Measurements from ENCODE around the gene STUM. TPM values are rescaled to one million over a fixed set of nuclear protein-coding genes. Genes with fewer than 3 reads are reported as not detected.

The STUM gene
- polyA plus RNA-seq, 1 experiment, result not detected

DNA sequence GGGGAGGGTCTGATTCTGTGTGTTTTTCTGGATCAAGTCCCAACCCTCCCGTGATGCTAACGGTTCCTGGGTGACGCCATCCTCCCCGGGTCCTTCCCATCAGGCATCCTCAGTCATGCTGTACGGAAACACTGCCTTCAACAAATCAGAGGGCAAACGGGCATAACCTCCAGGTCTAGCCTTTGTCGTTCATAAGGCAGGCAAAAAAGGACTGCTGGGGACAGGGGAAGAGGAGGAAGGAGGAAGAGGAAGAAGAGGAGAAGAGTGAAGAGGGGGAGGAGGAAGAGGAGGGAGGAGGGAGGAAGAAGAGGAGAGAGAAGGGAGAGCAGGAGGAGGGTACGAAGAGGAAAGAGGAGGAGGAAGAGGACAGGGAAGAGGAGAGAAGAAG lies 106.1 kb downstream of the STUM start:
- DNase-seq (ENCODE audit: low read depth), result no peak
- POLR2A ChIA-PET, result no interaction called here
- Histone ChIP-seq H3K36me3 (ENCODE audit: control insufficient read depth, insufficient read depth, low read length) (no peaks in the 10 kb centered on the region), H3K27me3 (ENCODE audit: control insufficient read depth, insufficient read depth, low read length) (no peaks in the 10 kb centered on the region), H3K4me3 (ENCODE audit: low read depth, low read length) (no peak overlapping the region)
- CTCF ChIA-PET, result interaction anchor here (2.3 to 2.7 kb wide), 2 partner anchors 17 to 174 kb away, joined by 10 to 11 read pairs; no protein-coding TSS in a partner anchor
- TF ChIP-seq, protein P1, sequence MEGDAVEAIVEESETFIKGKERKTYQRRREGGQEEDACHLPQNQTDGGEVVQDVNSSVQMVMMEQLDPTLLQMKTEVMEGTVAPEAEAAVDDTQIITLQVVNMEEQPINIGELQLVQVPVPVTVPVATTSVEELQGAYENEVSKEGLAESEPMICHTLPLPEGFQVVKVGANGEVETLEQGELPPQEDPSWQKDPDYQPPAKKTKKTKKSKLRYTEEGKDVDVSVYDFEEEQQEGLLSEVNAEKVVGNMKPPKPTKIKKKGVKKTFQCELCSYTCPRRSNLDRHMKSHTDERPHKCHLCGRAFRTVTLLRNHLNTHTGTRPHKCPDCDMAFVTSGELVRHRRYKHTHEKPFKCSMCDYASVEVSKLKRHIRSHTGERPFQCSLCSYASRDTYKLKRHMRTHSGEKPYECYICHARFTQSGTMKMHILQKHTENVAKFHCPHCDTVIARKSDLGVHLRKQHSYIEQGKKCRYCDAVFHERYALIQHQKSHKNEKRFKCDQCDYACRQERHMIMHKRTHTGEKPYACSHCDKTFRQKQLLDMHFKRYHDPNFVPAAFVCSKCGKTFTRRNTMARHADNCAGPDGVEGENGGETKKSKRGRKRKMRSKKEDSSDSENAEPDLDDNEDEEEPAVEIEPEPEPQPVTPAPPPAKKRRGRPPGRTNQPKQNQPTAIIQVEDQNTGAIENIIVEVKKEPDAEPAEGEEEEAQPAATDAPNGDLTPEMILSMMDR (IDR thresholded peaks at IDR 0.05; ENCODE audit: insufficient read depth, low read depth, low read length), result no peak

DNA sequence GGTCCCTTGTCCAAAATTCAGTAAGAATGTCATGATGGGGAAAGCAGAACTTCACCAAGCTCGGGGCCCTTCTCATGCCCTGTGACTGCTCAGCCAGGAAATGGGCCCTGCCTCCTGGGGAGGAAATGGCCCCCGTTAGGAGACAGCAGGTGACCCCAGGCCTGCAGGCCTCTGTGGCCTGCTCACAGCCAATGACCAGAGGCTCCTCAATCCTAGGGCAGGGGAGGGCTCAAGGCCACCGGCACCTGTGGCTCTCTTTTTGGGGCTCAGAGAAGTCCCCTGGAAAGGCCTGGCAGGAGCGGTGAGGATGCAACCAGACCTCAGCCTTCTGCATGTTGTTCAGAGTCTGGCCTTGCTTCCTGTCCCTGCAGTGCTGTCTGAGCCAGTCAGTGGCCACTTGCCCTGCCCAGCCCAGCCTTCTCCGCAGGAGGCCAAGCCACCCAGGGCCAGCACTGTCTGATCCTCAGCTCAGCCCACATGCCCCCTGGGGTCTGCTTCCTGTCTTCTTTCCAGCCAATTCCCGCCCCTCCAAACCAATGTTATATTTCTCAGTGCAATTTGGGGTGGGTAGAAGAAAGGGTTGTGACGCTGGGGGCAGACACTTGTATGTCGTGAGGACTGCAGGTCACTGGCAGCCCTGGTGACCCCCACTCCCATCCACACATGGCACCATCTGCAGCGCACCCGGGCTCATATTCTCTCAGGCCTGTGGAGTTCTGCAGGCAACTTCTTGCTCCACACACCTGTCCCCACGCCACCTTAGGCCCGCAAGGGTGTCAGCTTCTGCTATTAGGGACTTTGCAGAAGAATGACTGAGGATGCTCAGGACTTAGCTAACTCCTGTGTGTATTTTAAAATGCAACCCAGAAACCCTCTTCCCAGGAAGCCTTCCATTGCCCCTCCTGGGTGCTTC lies 106.9 kb downstream of the STUM start:
- CTCF ChIA-PET, result interaction anchor here (2.7 kb wide), 1 partner anchor 173 kb away, joined by 11 read pairs; no protein-coding TSS in a partner anchor
- TF ChIP-seq, protein P1 (IDR thresholded peaks at IDR 0.05; ENCODE audit: insufficient read depth, low read depth, low read length), result no peak
- DNase-seq (ENCODE audit: low read depth), result no peak
- POLR2A ChIA-PET, result no interaction called here
- no peaks in the 10 kb centered on the region for H3K27me3 ChIP-seq (ENCODE audit: control insufficient read depth, insufficient read depth, low read length)
- H3K4me3 ChIP-seq (ENCODE audit: low read depth, low read length), result no peak overlapping the region
- H3K36me3 ChIP-seq (ENCODE audit: control insufficient read depth, insufficient read depth, low read length), result no peaks in the 10 kb centered on the region

DNA sequence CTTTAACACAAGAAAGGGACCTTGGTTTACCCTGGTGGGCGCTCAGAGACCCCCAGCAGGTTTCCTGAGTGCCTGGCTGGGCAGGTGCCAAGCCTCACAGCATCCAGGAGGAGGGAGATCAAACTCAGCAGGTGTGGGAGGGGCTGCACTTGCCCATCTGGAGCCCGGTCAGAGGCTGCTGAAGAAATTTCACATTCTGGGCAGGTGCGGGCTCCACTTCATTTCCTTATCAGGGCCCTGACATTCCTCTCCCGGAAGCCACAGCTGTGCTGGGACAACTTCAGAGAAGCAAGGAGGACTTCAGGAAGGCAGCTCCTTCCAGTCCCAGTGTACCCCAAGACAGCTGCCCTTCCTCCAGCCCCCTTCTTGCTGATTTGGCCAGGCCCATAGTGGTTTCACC lies 107.6 kb downstream of the STUM start:
- H3K4me3 ChIP-seq (ENCODE audit: low read depth, low read length), result no peak overlapping the region
- no peak for DNase-seq (ENCODE audit: low read depth)
- ChIA-PET CTCF (interaction anchor here (0.8 kb wide), 1 partner anchor 172 kb away, joined by 3 read pairs; no protein-coding TSS in a partner anchor), POLR2A (no interaction called here)
- TF ChIP-seq, protein P1 (IDR thresholded peaks at IDR 0.05; ENCODE audit: insufficient read depth, low read depth, low read length), result no peak
- H3K27me3 ChIP-seq (ENCODE audit: control insufficient read depth, insufficient read depth, low read length), result no peaks in the 10 kb centered on the region
- H3K36me3 ChIP-seq (ENCODE audit: control insufficient read depth, insufficient read depth, low read length), result no peaks in the 10 kb centered on the region

DNA sequence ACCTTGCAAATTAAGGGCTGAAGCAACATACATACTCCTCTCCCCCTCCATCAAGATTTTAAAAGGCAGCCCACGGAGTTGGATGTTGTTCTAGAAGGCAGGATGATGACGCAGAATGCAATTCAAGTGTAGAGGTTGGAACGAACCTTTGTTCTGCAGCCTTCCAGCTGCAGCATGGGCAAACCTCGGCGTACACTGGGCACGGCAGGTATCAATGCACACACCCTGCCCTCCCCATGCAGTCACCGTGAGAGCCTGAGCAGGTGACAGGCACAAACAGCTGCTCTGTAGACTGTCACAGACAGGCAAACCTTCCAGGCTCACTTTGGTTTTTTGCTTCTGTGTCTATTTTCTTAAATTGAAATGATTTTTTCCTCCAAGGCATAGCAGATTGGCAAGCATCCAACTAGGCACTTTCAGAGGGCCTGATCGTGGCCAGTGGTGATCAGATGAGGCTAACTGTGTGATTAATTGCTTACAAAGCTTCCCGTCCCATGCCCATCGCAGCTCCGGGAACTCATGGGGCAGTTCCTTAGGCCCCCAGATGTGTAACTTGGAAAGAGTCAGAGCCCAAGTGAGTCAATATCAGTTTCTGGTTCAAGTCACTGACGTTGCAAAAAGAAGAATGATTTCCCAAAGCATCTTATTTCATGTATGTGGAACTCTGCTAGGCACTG lies 108.2 kb downstream of the STUM start:
- Histone ChIP-seq H3K36me3 (ENCODE audit: control insufficient read depth, insufficient read depth, low read length) (no peaks in the 10 kb centered on the region), H3K27me3 (ENCODE audit: control insufficient read depth, insufficient read depth, low read length) (no peaks in the 10 kb centered on the region), H3K4me3 (ENCODE audit: low read depth, low read length) (no peak overlapping the region)
- DNase-seq (ENCODE audit: low read depth), result no peak
- ChIA-PET POLR2A (no interaction called here), CTCF (interaction anchor here (0.8 kb wide), 1 partner anchor 172 kb away, joined by 3 read pairs; no protein-coding TSS in a partner anchor)
- TF ChIP-seq, protein P1 (IDR thresholded peaks at IDR 0.05; ENCODE audit: insufficient read depth, low read depth, low read length), result no peak

All from BJ (cell line).